RWPE1 (cell line): ENCODE data around the gene FOXP1.

Experiments used
- CTCF ChIA-PET: fragments of 350-600 bp; sonication (Branson Sonifier 250); formaldehyde crosslinking; extraction: SDS; loops from one replicate; lab custom pipeline; 2021; lab: Yijun Ruan, JAX
- POLR2A ChIA-PET: fragments of 400-600 bp; formaldehyde crosslinking; extraction: SDS; loops from one replicate; lab custom pipeline; 2020; ENCODE audit warnings: antibody characterized with exemption; ENCODE audit not compliant: low non-redundant PET; lab: Yijun Ruan, JAX
- DNase-seq: peaks from one replicate; pipeline ENCODE4 v3.0.0; 2012; ENCODE audit warnings: low spot score
- H3K27ac ChIP-seq: fragments of 450-650 bp; 2 replicates; pipeline ENCODE4 v1.5.1; 2017
- TF ChIP-seq, protein P1 (sequence below): fragments of 450-650 bp; conservative IDR thresholded peaks from 2 replicates; pipeline ENCODE4 v1.5.1; 2017; ENCODE audit warnings: low read depth, mild to moderate bottlenecking

The FOXP1 gene

GRCh38 chr3:71515636-71516365 lies 67.7 kb downstream of the FOXP1 start:
- TF ChIP-seq, protein P1, sequence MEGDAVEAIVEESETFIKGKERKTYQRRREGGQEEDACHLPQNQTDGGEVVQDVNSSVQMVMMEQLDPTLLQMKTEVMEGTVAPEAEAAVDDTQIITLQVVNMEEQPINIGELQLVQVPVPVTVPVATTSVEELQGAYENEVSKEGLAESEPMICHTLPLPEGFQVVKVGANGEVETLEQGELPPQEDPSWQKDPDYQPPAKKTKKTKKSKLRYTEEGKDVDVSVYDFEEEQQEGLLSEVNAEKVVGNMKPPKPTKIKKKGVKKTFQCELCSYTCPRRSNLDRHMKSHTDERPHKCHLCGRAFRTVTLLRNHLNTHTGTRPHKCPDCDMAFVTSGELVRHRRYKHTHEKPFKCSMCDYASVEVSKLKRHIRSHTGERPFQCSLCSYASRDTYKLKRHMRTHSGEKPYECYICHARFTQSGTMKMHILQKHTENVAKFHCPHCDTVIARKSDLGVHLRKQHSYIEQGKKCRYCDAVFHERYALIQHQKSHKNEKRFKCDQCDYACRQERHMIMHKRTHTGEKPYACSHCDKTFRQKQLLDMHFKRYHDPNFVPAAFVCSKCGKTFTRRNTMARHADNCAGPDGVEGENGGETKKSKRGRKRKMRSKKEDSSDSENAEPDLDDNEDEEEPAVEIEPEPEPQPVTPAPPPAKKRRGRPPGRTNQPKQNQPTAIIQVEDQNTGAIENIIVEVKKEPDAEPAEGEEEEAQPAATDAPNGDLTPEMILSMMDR: no peak
- DNase-seq: no peak
- H3K27ac ChIP-seq: no peak overlapping the region
- CTCF ChIA-PET: no interaction called here
- POLR2A ChIA-PET: no interaction called here

DNA sequence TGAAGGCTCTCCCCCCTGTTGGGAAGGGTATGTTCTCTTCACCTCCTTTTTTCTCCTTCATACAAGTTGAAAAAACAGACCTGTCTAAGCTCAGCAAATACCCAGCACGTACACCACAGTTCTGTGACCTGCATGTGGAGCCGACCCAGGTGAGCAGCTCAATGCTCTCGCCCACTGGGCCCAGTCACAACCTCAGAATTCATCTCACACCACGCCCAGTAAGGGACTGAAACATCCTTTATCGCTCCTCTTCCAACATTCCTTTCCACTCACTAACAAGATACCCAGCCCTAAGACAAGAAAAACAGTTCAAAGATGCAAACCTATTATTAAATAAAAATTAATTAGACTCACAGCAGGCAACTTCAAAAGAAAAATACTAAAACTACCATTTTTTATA lies 68.9 kb downstream of the FOXP1 start:
- CTCF ChIA-PET: interaction anchor here (0.6 kb wide), 2 partner anchors 35 to 1456 kb away, joined by 3 to 4 read pairs; no protein-coding TSS in a partner anchor
- peak overlapping the region; percentile 40; the same call in 1 of the 2 replicates for H3K27ac ChIP-seq
- peak; percentile 45 for DNase-seq
- POLR2A ChIA-PET: no interaction called here
- TF ChIP-seq, protein P1: no peak

GRCh38 chr3:71513515-71513914 lies 70.0 kb downstream of the FOXP1 start:
- CTCF ChIA-PET: no interaction called here
- H3K27ac ChIP-seq: no peak overlapping the region
- DNase-seq: no peak
- POLR2A ChIA-PET: no interaction called here
- TF ChIP-seq, protein P1: no peak

- TF ChIP-seq, protein P1: no peak
- no peak overlapping the region for H3K27ac ChIP-seq
- DNase-seq: no peak
- ChIA-PET POLR2A (no interaction called here), CTCF (no interaction called here)
These were observed 70.4 kb downstream of the FOXP1 start for GRCh38 chr3:71513081-71513480.

GRCh38 chr3:71512544-71512943 lies 71.0 kb downstream of the FOXP1 start:
- TF ChIP-seq, protein P1: no peak
- CTCF ChIA-PET: no interaction called here
- no peak for DNase-seq
- H3K27ac ChIP-seq: no peak overlapping the region
- POLR2A ChIA-PET: no interaction called here

GRCh38 chr3:71512000-71512399 lies 71.5 kb downstream of the FOXP1 start:
- CTCF ChIA-PET: no interaction called here

More at GRCh38 chr3:71512000-71512399, 71.5 kb downstream of the FOXP1 start:
- POLR2A ChIA-PET: no interaction called here
- TF ChIP-seq, protein P1: no peak
- no peak overlapping the region for H3K27ac ChIP-seq
- DNase-seq: no peak
